IMR-90 (cell line): ENCODE data around the gene THRB.

Experiments
- BHLHE40 ChIP-seq: fragments of 150-350 bp; IDR thresholded peaks from 2 replicates; pipeline ENCODE4 v1.6.1; 2016; ENCODE audit warnings: mild to moderate bottlenecking, low read depth, low read length
- CTCF ChIP-seq: conservative IDR thresholded peaks from 2 replicates; pipeline ENCODE4 v1.5.1; 2012; ENCODE audit warnings: mild to moderate bottlenecking, low read depth, low read length, improper control_type of control experiment
- MAFK ChIP-seq: IDR thresholded peaks from 2 replicates; pipeline ENCODE4 v1.6.1; 2012; ENCODE audit warnings: low read depth, low read length, improper control_type of control experiment
- MXI1 ChIP-seq: IDR thresholded peaks from 2 replicates; pipeline ENCODE4 v1.6.1; 2012; ENCODE audit warnings: low read depth, mild to moderate bottlenecking, low read length, moderate library complexity, borderline replicate concordance
- POLR2A ChIP-seq: IDR thresholded peaks from 2 replicates; pipeline ENCODE4 v1.6.1; 2012; ENCODE audit warnings: mild to moderate bottlenecking, low read depth, low read length
- RFX5 ChIP-seq: IDR thresholded peaks from 2 replicates; pipeline ENCODE4 v1.8.0; 2012; ENCODE audit warnings: low read depth, mild to moderate bottlenecking, low read length, moderate library complexity
- SMC3 ChIP-seq: fragments of 150-350 bp; IDR thresholded peaks from 2 replicates; pipeline ENCODE4 v1.6.1; 2016; ENCODE audit warnings: low read depth, mild to moderate bottlenecking, antibody characterized with exemption, low read length, moderate library complexity
- USF2 ChIP-seq: fragments of 150-350 bp; IDR thresholded peaks from 2 replicates; pipeline ENCODE4 v1.6.1; 2017; ENCODE audit warnings: mild to moderate bottlenecking, antibody characterized with exemption, low read length, low read depth

- no peak for TF ChIP-seq CTCF
- TF ChIP-seq MXI1 = no peak
- TF ChIP-seq RFX5 = no peak
- TF ChIP-seq USF2 = no peak
- TF ChIP-seq BHLHE40 = no peak
- TF ChIP-seq POLR2A = no peak
- TF ChIP-seq SMC3 = no peak
- TF ChIP-seq MAFK = no peak
Observed at GRCh38 chr3:24311881-24312280, 182.8 kb downstream of the THRB start.
